HG03469 (cell line): Measurements from ENCODE around the gene CEMP1.
A peak's percentile ranks its signal among the peaks of the same experiment; 100 is the strongest.
"Not testable (repeated sequence)": the region's sequence is repeated elsewhere in the genome, so short reads cannot be mapped to it uniquely, and the experiment has no call there.

Source experiments
- ATAC-seq: cut with Tn5 transposase; IDR thresholded peaks from one replicate; pipeline ENCODE4 v1.9.1; 2021; ENCODE audit warnings: mild to moderate bottlenecking, moderate library complexity, moderate number of reproducible peaks; ENCODE audit not compliant: unreplicated experiment

CEMP1 gene

GRCh38 chr16:2537451-2538379 is 6.5 kb upstream of the CEMP1 start, which contains the start of gene PDPK1:
Gene PDPK1, plus strand, starts transcription at chr16:2538021. Its CDS starts 92 bp downstream, at chr16:2538113.
- peak; percentile 41 for ATAC-seq

DNA sequence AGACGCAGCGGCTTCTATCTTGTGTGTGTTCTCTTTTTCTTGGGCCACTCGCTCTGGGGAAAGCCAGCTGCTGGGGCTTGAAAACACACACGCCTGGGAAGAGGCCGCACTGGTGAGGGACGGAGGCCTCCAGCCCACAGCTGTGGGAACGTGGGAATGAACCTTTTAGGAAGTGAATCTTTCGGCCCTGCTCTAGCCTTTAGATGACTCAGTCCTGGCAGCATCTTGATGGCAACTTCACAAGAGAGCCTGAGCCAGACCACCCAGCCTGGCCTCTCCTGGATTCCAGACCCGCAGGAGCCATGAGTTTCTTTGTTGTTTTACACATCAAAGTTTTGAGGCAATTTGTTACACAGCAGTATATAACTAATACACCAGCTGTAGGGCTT is 4.4 kb upstream of the CEMP1 start:
- no peak for ATAC-seq

- not testable (repeated sequence) for ATAC-seq
Measured at GRCh38 chr16:2534335-2534734, 3.1 kb upstream of the CEMP1 start.

- ATAC-seq, result no peak
Measured at GRCh38 chr16:2533912-2534311, 2.7 kb upstream of the CEMP1 start.

GRCh38 chr16:2533142-2533755 is 2.0 kb upstream of the CEMP1 start:
- ATAC-seq, result not testable (repeated sequence)

DNA sequence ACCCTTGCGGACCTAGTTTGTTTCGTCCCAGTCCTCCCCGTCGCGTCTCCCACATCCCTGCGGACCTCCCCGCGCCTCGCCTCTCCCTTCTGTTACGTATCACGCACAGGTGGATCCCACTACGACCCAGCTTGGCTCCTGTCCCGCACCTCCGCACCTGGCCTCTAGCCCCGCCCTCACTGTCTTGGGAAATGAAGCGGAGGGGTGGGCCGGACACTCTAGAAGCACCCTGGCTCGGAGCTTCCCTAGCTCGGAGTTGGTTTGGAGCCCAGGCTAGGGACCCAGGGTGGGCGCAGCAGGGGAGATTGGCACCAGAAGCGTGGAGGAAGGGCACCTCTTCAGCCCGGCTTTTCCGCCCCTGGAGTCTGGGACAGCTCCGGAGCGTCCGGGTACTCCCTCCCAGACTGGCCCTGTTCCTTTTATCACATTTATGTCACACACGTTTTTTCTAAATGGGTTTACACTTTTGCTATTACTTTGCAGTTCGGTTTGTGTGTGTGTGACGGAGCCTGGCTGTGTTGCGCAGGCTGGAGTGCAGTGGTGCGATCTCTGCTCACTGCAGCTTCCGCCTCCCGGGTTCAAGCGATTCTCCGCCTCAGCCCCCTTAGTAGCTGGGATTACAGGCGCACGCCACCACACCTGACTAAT is 1.4 kb upstream of the CEMP1 start:
- no peak for ATAC-seq

DNA sequence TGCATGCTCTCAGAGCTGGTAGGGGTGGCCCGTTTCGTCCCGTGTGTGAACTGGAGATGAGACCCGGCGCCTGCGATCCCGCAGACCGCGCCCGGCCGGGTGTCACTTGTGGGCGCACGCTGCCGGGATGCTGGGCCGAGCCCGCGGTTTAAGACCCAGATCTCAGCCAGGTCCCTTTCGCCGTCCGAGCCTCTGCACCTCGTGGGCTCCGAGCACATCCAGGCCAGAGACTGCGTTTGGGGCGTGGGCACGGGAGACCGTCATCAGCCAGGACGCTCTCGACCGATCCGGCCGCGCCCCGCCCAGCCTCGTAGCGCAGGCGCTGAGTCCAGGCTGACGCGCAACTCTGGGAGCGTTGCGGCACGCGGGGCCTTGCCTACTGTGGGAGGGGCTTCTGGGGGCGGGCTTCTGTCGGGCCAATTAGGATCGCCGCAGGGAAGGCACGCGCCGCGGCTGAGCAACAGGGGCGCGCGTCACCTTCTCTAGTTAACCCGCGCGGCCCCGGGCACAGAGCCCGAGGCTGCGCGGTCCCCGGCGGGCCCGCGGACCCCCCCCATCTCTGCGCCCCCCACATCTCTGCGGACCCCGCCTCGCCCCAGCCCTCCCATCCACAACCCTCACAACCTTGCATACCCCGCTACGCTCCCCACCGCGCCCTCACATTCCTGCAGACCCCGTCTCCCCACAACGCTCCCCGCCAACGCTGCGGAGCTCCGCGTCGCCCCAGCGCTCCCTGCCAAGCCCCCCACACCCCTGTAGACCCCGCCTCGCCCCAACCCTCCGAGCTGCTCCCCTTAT is 687 bp upstream of the CEMP1 start:
- peak; percentile 72 for ATAC-seq

DNA sequence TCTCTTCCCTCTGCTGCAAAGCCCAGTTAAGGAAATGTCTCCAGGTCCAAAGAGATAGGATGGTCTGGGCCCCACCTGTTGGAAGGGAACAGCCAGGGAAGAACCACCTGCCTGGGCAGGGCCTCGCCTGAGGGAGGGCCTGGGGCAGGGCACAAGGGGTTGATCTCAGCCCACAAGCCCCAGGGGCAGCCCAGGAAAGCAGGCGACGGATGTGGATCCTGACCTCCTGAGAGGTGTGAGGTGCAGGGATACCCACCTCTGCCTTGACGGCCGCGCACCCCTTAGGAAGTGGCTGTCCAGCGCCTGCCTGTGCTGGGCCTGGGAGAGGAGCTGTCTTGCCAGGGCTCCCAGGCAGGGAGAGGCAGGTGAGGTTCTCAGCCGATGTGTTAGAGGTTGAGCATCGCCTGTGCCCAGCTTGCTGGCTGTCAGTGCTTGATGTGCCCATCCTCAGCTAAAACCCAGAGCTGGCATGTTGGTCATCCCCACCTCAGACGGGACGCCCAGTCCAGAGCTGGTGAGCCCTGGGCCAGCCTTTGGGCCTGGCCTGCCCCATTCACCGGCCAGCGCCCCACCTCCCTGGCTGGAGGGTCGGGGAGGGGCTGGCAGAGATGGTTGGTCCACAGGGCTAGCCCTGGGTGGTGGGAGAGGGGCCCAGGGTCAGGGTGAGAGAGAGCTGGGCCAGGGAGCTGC is 434 bp downstream of the CEMP1 start:
- no peak for ATAC-seq

DNA sequence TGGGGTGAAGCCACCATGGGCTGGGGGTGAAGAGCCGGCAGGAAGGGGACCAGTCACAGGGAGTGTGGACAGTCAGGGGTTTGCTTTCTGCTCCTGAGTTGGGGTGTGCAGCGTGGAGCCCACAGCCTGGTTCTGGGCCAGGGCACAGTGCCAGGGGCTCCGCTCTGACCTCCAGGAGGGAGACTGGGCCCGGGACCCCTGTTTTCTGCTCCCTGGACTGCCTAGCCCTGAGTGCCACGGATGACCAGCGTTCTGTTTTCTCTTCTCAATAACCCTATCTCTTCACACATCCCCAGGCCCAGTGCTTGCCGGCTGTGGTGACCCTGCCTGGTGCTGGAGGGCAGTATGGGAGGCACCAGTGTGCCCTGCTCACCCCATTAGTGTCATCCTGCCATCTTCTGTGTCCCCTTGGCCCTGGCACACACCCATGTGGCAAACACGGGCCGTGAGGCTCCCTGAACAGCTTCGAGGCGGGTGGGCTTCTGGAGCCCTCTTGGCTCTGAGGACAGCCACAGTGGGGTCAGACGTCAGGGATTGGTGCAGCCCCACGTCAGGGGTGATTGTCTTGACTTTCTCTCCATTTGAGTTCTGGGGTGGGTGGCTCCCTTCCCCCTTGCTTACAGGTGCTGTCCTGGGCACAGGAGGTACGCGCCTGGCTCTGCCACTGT is 1.1 kb downstream of the CEMP1 start:
- no peak for ATAC-seq

GRCh38 chr16:2529061-2529931 is 1.9 kb downstream of the CEMP1 start:
- no peak for ATAC-seq

DNA sequence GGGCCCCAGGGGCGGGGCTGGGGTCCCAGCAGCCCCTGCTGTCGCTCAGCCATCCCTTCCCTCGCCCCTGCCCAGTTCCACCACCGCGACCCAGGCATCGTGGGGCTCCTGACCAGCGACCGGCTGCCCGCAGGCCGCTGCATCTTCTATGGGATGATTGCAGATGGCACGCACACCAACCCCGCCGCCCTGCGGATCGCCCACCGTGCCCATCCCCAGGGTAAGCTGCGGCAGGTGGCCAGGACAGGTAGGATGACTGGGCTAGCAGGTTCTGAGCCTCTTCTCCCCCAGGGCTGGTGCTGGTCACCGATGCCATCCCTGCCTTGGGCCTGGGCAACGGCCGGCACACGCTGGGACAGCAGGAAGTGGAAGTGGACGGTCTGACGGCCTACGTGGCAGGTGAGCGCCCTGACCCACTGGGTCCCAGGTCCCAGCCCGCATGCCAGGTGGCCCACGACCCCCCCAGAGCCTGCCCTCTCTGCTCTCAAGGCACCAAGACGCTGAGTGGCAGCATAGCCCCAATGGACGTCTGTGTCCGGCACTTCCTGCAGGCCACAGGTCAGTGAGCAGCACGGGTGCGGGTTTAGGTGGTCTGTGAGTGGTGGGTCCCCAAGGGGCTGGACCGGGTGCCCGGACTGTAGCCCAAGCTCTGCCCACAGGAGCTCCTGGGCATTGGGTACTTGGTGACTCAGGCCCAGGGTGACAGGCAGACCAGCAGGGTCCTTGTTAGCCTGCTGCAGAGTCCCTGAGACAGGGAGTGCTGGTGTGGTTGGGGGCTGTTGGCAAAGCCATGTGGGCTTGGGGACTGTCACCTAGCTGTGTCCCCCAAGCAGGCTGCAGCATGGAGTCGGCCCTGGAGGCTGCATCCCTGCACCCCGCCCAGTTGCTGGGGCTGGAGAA is 2.8 kb downstream of the CEMP1 start:
- no peak for ATAC-seq

DNA sequence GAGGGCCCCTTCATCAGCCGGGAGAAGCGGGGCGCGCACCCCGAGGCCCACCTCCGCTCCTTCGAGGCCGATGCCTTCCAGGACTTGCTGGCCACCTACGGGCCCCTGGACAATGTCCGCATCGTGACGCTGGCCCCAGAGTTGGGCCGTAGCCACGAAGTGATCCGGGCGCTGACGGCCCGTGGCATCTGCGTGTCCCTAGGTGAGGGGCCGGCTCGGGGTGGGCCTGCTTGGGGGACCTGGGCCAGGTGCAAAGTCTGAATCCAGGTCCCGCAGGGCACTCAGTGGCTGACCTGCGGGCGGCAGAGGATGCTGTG is 3.5 kb downstream of the CEMP1 start:
- no peak for ATAC-seq

DNA sequence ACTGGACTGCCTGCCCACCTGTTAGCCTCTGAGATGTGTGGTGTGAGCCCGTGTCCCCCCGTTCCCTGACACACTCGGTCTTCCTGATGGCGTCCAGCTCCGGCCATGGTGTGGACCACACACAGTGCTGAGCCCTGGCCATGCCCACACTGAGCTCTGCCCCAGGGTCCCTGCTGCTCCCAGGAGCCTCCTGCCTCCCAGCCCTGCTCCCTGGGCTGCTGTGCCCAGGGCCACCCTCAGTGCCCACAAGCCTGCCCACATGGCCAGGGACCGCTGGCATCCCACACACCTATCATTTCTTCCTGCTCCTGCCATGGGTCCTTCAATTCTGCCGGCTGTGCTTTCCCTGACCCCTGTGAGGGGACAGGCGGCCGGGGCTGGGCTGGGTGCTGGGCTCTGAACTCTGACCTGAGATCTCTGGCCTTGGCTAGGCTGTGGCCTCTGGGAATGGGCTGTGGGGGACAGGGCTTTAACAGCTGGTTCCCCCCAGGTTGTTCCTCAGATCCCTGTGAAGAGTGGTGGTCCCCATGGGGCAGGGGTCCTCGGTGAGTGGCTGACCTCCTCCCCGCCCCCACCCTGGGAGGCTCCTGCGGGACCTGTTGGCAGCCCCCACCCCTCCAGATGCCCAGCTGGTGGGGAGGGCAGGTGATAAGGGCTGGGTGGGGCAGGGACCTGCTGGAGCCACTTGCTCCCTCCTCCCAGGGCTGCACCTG is 4.0 kb downstream of the CEMP1 start:
- ATAC-seq, result no peak

- no peak for ATAC-seq
Measured at GRCh38 chr16:2526135-2526534, 5.1 kb downstream of the CEMP1 start.

- no peak for ATAC-seq
Measured at GRCh38 chr16:2524339-2524938, 6.8 kb downstream of the CEMP1 start.

DNA sequence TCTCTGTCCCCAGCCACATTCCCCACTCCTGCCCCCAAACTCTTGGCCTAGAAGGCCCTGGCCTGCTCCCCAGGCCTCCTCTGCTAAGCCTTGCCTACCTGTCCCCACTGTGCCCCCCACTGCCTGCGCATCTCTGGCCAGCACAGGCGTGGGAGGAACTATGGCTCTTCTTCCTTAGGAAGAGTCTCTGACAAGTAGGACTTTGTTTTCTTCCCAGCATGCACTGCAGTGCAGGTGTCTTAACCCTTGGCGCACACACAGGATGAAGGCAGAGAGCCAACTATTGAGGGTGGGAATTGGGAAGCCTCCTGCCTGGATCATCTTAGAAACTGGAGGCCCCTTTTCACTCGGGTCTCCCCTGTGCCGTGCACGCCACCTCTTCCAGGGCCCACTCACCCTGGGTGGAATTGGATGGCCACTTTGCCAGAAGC is 7.4 kb downstream of the CEMP1 start:
- ATAC-seq, result no peak
